ENCODE results near the gene HAVCR1.
"Not testable (repeated sequence)": the region's sequence is repeated elsewhere in the genome, so short reads cannot be mapped to it uniquely, and the experiment has no call there.

Gene HAVCR1

DNA sequence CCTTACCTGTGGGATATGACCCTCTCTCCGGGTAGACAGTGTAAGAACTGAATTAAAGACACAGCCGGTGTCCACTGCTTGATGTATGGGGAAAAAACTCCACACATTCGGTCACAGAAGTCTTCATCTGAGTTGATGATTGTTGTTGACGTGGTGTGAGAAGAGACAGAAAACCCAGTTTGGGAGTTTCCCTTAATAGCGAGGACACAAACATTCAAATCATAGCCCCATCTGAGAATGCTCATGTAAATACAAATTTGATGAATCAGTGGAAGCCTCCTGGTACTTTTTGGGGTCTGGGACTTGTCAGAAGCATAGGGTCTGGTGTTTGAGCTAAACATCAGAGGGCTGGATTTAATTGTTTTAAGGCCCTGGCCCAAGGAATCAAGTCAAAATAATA, 11.0 kb downstream of the HAVCR1 start:
- DNase-seq, result no peak

DNA sequence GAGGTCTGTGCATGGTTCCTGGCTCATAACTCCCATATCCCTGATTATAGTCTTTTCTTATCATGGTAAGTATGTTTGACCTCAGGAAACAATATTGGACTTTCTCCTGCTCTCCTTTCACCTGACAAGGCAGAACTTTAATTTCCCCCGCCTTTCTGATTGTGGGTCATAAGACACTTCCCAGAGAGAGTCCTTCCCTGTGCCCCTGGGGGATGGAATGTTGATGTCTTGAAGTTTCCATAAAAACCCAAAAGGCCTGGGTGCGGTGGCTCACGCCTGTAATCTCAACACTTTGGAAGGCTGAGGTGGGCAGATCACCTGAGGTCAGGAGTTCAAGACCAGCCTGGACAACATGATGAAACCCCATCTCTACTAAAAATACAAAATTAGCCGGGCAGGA, 11.9 kb downstream of the HAVCR1 start:
- DNase-seq, result not testable (repeated sequence)

- DNase-seq, result no peak
These were observed 12.9 kb downstream of the HAVCR1 start for GRCh38 chr5:157046041-157046440.

GRCh38 chr5:157045601-157046000, 13.3 kb downstream of the HAVCR1 start:
- DNase-seq, result no peak

DNA sequence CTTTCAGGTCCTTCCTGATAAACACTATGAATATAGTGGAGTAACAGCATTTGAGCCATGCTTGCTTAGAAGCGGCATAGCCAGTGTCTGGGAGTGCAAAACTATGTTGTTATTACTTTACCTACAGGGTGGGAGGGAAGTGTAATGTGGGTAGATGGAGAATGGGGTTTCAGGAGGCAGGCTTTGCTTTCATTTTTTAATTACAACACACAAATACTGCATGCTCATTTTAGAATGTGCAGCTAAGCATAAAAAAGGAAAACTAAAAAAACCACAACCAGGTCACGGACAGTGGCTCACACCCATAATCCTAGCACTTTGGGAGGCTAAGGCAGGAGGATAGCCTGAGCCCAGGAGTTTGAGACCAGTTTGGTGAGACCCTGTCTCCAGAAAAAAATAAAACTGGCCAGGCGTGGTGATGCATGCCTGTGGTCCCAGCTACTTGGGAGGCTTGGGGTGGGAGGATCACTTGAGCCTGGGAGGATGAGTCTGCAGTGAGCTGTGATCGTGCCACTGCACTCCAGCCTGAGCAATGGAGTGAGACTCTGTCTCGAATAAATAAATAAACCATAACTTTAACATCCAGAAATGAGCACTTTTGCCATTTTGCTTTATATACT, 20.2 kb downstream of the HAVCR1 start:
- no peak for DNase-seq

GRCh38 chr5:157034106-157035072, 24.5 kb downstream of the HAVCR1 start:
- not testable (repeated sequence) for DNase-seq

DNA sequence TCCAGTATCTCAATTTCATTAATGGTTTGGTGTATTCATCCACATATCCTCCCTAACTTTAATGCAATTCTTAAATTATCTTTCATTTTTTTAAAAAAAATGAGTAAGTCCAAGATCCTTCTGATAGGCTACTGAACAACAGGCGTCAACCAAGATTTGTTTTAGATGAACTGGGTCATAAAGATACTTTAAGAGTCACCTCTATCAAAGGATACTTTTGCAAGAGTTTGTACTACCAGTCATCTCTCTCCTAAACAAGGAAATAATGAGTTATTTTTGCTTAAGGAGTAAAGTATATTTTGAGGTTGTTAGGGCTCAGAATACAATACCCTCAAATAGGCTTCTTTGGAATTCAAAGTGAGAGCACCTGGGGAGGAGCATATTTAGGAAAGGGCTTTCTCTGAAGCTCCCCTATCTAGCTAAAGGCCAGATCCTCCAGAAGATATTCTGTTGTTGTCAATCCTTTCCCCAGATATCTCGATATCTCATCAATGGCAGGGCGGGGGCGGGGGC, 25.8 kb downstream of the HAVCR1 start:
- DNase-seq, result no peak

DNA sequence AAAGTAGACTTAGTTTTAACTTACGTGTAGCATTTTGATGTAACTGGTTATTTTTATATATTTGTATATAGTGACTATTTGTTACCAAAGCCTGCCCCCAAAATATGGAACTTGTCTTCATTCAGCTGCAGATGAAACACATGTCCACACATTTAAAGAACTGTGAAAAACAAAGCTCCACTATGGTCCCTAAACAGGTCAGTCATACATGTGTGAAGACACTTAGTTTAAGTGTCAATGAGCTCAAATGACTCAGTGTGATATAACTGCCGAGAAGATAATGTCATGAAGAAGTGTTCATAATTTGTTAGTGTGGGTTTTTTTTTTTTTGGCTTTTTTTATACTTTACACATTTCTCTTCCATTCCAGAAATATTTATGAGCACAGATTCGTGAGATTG, 28.2 kb downstream of the HAVCR1 start:
- DNase-seq, result no peak

DNA sequence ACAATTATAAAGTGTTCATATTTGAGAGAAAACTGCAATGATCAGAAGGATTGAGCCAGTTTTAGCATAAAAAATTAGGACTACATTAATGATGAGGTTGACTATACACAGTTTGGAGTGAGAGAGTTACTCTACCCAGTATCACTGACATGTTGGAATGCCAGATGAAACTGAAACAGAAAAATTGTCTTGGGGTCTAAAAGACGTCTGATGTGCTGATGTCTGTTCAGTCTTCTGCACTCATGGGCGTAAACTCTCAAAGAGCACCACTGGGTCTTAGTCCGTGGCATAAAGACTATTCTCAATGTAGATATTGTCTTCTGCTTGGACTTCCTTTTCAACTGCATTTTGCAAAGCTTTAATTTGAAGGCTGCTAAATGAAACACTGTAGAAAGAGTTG, 29.5 kb downstream of the HAVCR1 start:
- DNase-seq, result no peak

- DNase-seq, result not testable (repeated sequence)
These were observed 31.3 kb downstream of the HAVCR1 start for GRCh38 chr5:157027663-157028062.

DNA sequence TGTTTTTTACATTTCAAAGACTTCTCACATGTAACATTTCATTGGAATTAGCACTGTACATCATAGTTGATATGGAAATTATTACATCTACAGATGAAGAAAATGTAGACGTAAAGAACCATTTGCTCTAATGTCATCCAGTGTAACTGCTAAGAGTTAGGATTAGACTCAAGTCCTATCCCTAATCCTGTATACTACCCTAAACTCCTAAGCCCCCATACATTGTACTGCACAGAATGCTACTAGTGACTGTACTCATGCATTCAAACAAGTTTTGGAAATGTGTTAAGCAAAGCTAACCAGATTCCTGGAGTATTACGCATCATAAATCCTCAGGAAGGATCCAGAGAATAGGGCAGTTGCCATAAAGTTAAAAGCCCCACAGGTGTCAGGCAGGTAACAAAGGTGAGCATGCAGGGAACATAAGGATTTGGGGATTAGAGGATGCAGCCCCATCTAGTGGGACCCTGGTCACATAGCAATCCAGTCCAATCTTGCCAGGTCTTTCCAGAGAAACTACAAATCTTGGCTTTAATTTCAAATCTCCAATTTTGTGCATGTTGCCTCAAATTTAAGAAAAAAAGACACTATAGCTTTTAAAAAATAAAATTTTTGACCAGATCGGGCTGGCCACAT, 32.0 kb downstream of the HAVCR1 start:
- DNase-seq, result no peak

- DNase-seq, result peak; percentile 50 to 51
These were observed 33.7 kb downstream of the HAVCR1 start for GRCh38 chr5:157025093-157025698.

DNA sequence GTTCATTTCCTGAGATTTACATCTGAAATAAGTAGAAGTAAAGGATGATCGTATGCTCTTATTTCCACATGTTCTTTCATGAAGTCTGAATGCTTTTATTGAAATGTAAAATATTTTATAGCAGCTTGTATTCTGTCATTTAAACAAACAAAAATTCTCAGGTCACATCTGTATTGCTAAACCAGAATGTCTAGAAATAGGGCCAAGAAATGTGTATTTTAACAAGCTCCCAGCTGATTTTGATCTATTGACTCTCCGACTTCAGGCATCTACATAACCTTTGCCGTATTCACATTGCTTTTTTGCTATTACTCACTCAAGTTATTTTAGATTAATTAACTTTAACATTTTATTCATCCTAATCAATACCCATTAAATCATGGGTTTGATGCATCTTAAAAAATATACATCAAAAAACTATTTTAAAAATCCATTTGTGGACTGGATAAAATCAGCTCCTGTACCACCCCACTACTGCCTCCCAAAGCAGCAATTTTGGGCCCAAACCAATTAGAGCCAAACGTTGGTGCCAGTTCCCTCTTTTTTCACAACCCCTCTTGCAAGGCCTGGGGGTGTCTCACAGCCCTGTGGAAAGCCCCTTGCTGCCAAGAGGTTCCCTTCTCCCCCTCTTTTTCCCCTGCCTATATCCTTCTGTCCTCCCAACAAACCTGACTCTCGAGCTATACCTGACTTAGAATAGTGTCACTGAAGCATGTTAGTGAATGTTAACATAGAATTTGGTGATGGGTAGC, 34.5 kb downstream of the HAVCR1 start:
- no peak for DNase-seq

GRCh38 chr5:157022024-157022423, 36.9 kb downstream of the HAVCR1 start:
- DNase-seq, result no peak

GRCh38 chr5:157020511-157021222, 38.2 kb downstream of the HAVCR1 start:
- no peak for DNase-seq

- DNase-seq, result no peak
These were observed 38.9 kb downstream of the HAVCR1 start for GRCh38 chr5:157020002-157020401.

- DNase-seq, result not testable (repeated sequence)
These were observed 44.8 kb downstream of the HAVCR1 start for GRCh38 chr5:157014143-157014542.

DNA sequence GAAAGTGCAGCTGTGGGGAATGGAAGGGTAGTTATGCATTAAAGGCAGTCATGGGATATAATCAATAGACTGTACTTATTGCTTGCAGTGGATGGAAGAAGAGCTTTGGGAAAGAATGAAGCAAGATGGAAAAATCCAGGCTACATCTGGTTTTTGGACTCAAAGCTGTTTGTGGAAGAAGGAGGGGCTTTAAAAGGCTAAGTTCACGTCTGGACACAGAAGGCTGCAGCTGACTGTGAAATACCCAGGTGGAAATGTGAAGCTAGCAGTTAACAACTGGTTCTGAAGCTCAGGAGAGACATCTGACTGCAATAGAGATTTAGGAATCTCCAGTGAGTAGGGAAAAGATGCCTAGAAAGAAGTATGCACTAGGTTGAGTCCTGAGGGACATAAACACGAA, 52.7 kb downstream of the HAVCR1 start:
- no peak for DNase-seq

GRCh38 chr5:157004893-157005551, 53.9 kb downstream of the HAVCR1 start:
- DNase-seq, result no peak

GRCh38 chr5:156991714-156992113, 67.2 kb downstream of the HAVCR1 start:
- no peak for DNase-seq

- DNase-seq, result no peak
These were observed 74.9 kb downstream of the HAVCR1 start for GRCh38 chr5:156984064-156984463.

Measured in stimulated activated CD4-positive, alpha-beta T cell treated with anti-CD3 and anti-CD28 coated beads, Interleukin-2, amount 100 ng/mL, for 48 hours (primary cell).